Duodenal mucosa (tissue), 2 donors: Measurements from ENCODE around the gene IL7R.

Experiments used
- H3K27ac ChIP-seq: one replicate; pipeline ENCODE4 v1.7.0; 2013; ENCODE audit warnings: low read depth, low read length
- H3K27me3 ChIP-seq, 2 donors: one replicate each; pipeline ENCODE4 v1.7.0; 2013; ENCODE audit warnings: low read length in 2 of 2, control low read depth in 1 of 2; ENCODE audit not compliant: insufficient read depth in 2 of 2, control insufficient read depth in 1 of 2
- H3K36me3 ChIP-seq, 2 donors: one replicate each; pipeline ENCODE4 v1.7.0; 2013; ENCODE audit warnings: low read length in 2 of 2, control low read depth in 1 of 2; ENCODE audit not compliant: insufficient read depth in 2 of 2, control insufficient read depth in 1 of 2
- H3K4me1 ChIP-seq, 2 donors: one replicate each; pipeline ENCODE4 v1.7.0; 2013; ENCODE audit warnings: low read length in 2 of 2, control low read depth in 1 of 2; ENCODE audit not compliant: insufficient read depth in 2 of 2, control insufficient read depth in 1 of 2
- H3K4me3 ChIP-seq, 2 donors: one replicate each; pipeline ENCODE4 v1.7.0; 2013; ENCODE audit warnings: low read length in 2 of 2, low read depth in 1 of 2
- H3K9ac ChIP-seq, 2 donors: one replicate each; pipeline ENCODE4 v1.7.0; 2013; ENCODE audit warnings: low read length in 2 of 2, low read depth in 1 of 2
- H3K9me3 ChIP-seq, 2 donors: one replicate each; pipeline ENCODE4 v1.7.0; 2013; ENCODE audit warnings: low read length in 2 of 2, control low read depth in 1 of 2; ENCODE audit not compliant: control insufficient read depth in 1 of 2

IL7R gene, protein sequence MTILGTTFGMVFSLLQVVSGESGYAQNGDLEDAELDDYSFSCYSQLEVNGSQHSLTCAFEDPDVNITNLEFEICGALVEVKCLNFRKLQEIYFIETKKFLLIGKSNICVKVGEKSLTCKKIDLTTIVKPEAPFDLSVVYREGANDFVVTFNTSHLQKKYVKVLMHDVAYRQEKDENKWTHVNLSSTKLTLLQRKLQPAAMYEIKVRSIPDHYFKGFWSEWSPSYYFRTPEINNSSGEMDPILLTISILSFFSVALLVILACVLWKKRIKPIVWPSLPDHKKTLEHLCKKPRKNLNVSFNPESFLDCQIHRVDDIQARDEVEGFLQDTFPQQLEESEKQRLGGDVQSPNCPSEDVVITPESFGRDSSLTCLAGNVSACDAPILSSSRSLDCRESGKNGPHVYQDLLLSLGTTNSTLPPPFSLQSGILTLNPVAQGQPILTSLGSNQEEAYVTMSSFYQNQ

DNA sequence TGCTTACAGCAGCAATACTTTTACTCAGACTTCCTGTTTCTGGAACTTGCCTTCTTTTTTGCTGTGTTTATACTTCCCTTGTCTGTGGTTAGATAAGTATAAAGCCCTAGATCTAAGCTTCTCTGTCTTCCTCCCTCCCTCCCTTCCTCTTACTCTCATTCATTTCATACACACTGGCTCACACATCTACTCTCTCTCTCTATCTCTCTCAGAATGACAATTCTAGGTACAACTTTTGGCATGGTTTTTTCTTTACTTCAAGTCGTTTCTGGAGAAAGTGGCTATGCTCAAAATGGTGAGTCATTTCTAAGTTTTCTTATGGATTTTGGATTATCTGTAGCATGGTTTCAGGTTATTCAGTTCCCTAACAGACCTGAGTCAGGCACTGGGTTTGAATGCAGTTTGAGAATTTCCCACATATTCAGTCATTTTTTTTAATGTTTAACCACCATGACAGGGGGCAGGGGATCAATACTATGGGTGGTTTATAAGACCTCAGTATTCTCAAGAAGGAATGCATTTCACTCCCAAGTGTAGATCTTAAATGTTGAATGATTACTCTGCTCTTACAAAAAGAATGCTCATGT, at the start of gene IL7R:
TSS of gene IL7R (plus strand) at position 127 of the 587 bp plus-strand sequence. CDS start at position 214, 87 bp downstream.
- Histone ChIP-seq H3K36me3 (no peaks in the 10 kb centered on the region), H3K9me3 (no peaks in the 10 kb centered on the region), H3K27me3 (no peaks in the 10 kb centered on the region), H3K27ac (no peak within 1 kb of the TSS), H3K4me1 (peaks cover 3% of the 10 kb centered on the region in 2 donors), H3K4me3 (peak within 1 kb of the TSS; percentile 5 to 13), H3K9ac (peak within 1 kb of the TSS in 1 of 2 donors; percentile 28)

GRCh38 chr5:35810601-35811000, 46.1 kb upstream of the IL7R start:
- H3K36me3 ChIP-seq, result no peaks in the 10 kb centered on the region
- H3K4me1 ChIP-seq, result no peaks in the 10 kb centered on the region
- no peaks in the 10 kb centered on the region for H3K9me3 ChIP-seq
- H3K27ac ChIP-seq, result no peak overlapping the region
- H3K9ac ChIP-seq, result no peak overlapping the region
- no peaks in the 10 kb centered on the region for H3K27me3 ChIP-seq
- no peak overlapping the region for H3K4me3 ChIP-seq

- Histone ChIP-seq H3K27me3 (no peaks in the 10 kb centered on the region), H3K4me3 (no peak overlapping the region), H3K27ac (no peak overlapping the region), H3K36me3 (no peaks in the 10 kb centered on the region), H3K4me1 (no peaks in the 10 kb centered on the region), H3K9me3 (no peaks in the 10 kb centered on the region), H3K9ac (no peak overlapping the region)
These were observed 45.5 kb upstream of the IL7R start for GRCh38 chr5:35811108-35811741.

- no peak overlapping the region for H3K4me3 ChIP-seq
- H3K4me1 ChIP-seq, result no peaks in the 10 kb centered on the region
- H3K36me3 ChIP-seq, result no peaks in the 10 kb centered on the region
- no peak overlapping the region for H3K27ac ChIP-seq
- no peak overlapping the region for H3K9ac ChIP-seq
- no peaks in the 10 kb centered on the region for H3K9me3 ChIP-seq
- no peaks in the 10 kb centered on the region for H3K27me3 ChIP-seq
These were observed 43.2 kb upstream of the IL7R start for GRCh38 chr5:35813521-35813920.

GRCh38 chr5:35815089-35815936, 41.4 kb upstream of the IL7R start:
- Histone ChIP-seq H3K27me3 (no peaks in the 10 kb centered on the region), H3K4me3 (no peak overlapping the region), H3K4me1 (no peaks in the 10 kb centered on the region), H3K9ac (no peak overlapping the region), H3K27ac (no peak overlapping the region), H3K36me3 (no peaks in the 10 kb centered on the region), H3K9me3 (no peaks in the 10 kb centered on the region)

- Histone ChIP-seq H3K4me3 (no peak overlapping the region), H3K36me3 (no peaks in the 10 kb centered on the region), H3K9ac (no peak overlapping the region), H3K4me1 (peaks cover 0 to 2% of the 10 kb centered on the region in 2 donors), H3K9me3 (no peaks in the 10 kb centered on the region), H3K27me3 (no peaks in the 10 kb centered on the region), H3K27ac (no peak overlapping the region)
These were observed 39.7 kb upstream of the IL7R start for GRCh38 chr5:35816881-35817521.

DNA sequence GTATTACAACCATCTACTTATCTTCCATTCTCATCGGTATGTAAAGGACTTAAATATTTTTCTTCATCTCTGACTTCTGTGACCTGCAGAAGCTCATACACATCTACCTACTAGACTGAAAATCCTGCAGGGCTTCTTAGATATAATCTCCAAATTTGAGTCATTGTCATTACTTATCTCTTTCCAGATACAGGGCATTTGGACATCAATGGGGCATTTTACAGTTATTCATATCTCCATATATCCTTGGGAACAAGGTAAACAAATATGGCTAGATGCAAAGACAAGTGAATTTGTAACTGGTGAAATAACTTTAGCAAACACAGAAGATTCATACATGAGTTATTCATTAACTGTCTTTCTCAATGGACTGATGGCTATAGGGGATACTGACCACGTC, 37.7 kb upstream of the IL7R start:
- Histone ChIP-seq H3K4me1 (peaks cover 0 to 2% of the 10 kb centered on the region in 2 donors), H3K9me3 (no peaks in the 10 kb centered on the region), H3K4me3 (no peak overlapping the region), H3K27me3 (no peaks in the 10 kb centered on the region), H3K27ac (no peak overlapping the region), H3K36me3 (no peaks in the 10 kb centered on the region), H3K9ac (no peak overlapping the region)

GRCh38 chr5:35819668-35820067, 37.0 kb upstream of the IL7R start:
- Histone ChIP-seq H3K27ac (no peak overlapping the region), H3K9me3 (no peaks in the 10 kb centered on the region), H3K4me3 (no peak overlapping the region), H3K27me3 (no peaks in the 10 kb centered on the region), H3K36me3 (no peaks in the 10 kb centered on the region), H3K9ac (no peak overlapping the region), H3K4me1 (peaks cover 0 to 2% of the 10 kb centered on the region in 2 donors)

- Histone ChIP-seq H3K27ac (no peak overlapping the region), H3K36me3 (no peaks in the 10 kb centered on the region), H3K4me1 (peaks cover 0 to 2% of the 10 kb centered on the region in 2 donors), H3K9ac (no peak overlapping the region), H3K4me3 (no peak overlapping the region), H3K27me3 (no peaks in the 10 kb centered on the region), H3K9me3 (no peaks in the 10 kb centered on the region)
These were observed 36.0 kb upstream of the IL7R start for GRCh38 chr5:35820735-35821134.
